ENCODE results near the gene PTPRF.

PTPRF gene

GRCh38 chr1:43587001-43587400 is 56.3 kb downstream of the PTPRF start:
- H3K36me3 ChIP-seq (ENCODE audit: control insufficient read depth in 4 of 4, insufficient read depth in 4 of 4, low read length in 3 of 4): no peaks in the 10 kb centered on the region
- ChIA-PET POLR2A (no interaction called here), CTCF (interaction anchor here (1.4 kb wide), 1 partner anchor 14 kb away, joined by 4 read pairs; no protein-coding TSS in a partner anchor)
- DNase-seq: no peak
- WGBS (ENCODE audit: insufficient coverage): 94% methylated on average over 2 of the region's 2 CpGs
- H3K4me1 ChIP-seq (ENCODE audit: control extremely low read depth in 1 of 4, control insufficient read depth in 4 of 4, insufficient read depth in 4 of 4, low read length in 3 of 4): no peaks in the 10 kb centered on the region
- H3K9me3 ChIP-seq (ENCODE audit: control extremely low read depth in 1 of 5, control insufficient read depth in 4 of 5, insufficient read depth in 2 of 5, low read depth in 1 of 5, low read length in 4 of 5): no peaks in the 10 kb centered on the region
- no peak overlapping the region for H3K27ac ChIP-seq (ENCODE audit: insufficient read depth in 1 of 2, low read depth in 1 of 2, low read length in 2 of 2, poor library complexity in 1 of 2, severe bottlenecking in 2 of 2)
- H3K27me3 ChIP-seq (replicated peaks in 2 of 5; ENCODE audit: control insufficient read depth in 4 of 5, insufficient read depth in 5 of 5, low read length in 4 of 5): no peaks in the 10 kb centered on the region
- H3K4me3 ChIP-seq (ENCODE audit: control insufficient read depth in 1 of 7, extremely low read depth in 1 of 7, insufficient read depth in 4 of 7, low read depth in 2 of 7, low read length in 6 of 7): no peak overlapping the region

GRCh38 chr1:43587594-43587993 is 56.9 kb downstream of the PTPRF start:
- 100% methylated on average over 9 of the region's 9 CpGs for WGBS (ENCODE audit: insufficient coverage)
- no peak overlapping the region for H3K27ac ChIP-seq (ENCODE audit: insufficient read depth in 1 of 2, low read depth in 1 of 2, low read length in 2 of 2, poor library complexity in 1 of 2, severe bottlenecking in 2 of 2)
- no peak for DNase-seq
- ChIA-PET POLR2A (no interaction called here), CTCF (interaction anchor here (1.4 kb wide), 1 partner anchor 15 kb away, joined by 4 read pairs; no protein-coding TSS in a partner anchor)
- H3K27me3 ChIP-seq (replicated peaks in 2 of 5; ENCODE audit: control insufficient read depth in 4 of 5, insufficient read depth in 5 of 5, low read length in 4 of 5): no peaks in the 10 kb centered on the region
- no peak overlapping the region for H3K4me3 ChIP-seq (ENCODE audit: control insufficient read depth in 1 of 7, extremely low read depth in 1 of 7, insufficient read depth in 4 of 7, low read depth in 2 of 7, low read length in 6 of 7)
- no peaks in the 10 kb centered on the region for H3K36me3 ChIP-seq (ENCODE audit: control insufficient read depth in 4 of 4, insufficient read depth in 4 of 4, low read length in 3 of 4)
- no peaks in the 10 kb centered on the region for H3K9me3 ChIP-seq (ENCODE audit: control extremely low read depth in 1 of 5, control insufficient read depth in 4 of 5, insufficient read depth in 2 of 5, low read depth in 1 of 5, low read length in 4 of 5)
- H3K4me1 ChIP-seq (ENCODE audit: control extremely low read depth in 1 of 4, control insufficient read depth in 4 of 4, insufficient read depth in 4 of 4, low read length in 3 of 4): no peaks in the 10 kb centered on the region

- no peak for DNase-seq
- Histone ChIP-seq H3K9me3 (ENCODE audit: control extremely low read depth in 1 of 5, control insufficient read depth in 4 of 5, insufficient read depth in 2 of 5, low read depth in 1 of 5, low read length in 4 of 5) (no peaks in the 10 kb centered on the region), H3K4me1 (ENCODE audit: control extremely low read depth in 1 of 4, control insufficient read depth in 4 of 4, insufficient read depth in 4 of 4, low read length in 3 of 4) (no peaks in the 10 kb centered on the region), H3K4me3 (ENCODE audit: control insufficient read depth in 1 of 7, extremely low read depth in 1 of 7, insufficient read depth in 4 of 7, low read depth in 2 of 7, low read length in 6 of 7) (no peak overlapping the region), H3K27ac (ENCODE audit: insufficient read depth in 1 of 2, low read depth in 1 of 2, low read length in 2 of 2, poor library complexity in 1 of 2, severe bottlenecking in 2 of 2) (no peak overlapping the region), H3K27me3 (replicated peaks in 2 of 5; ENCODE audit: control insufficient read depth in 4 of 5, insufficient read depth in 5 of 5, low read length in 4 of 5) (no peaks in the 10 kb centered on the region), H3K36me3 (ENCODE audit: control insufficient read depth in 4 of 4, insufficient read depth in 4 of 4, low read length in 3 of 4) (no peaks in the 10 kb centered on the region)
- ChIA-PET CTCF (no interaction called here), POLR2A (no interaction called here)
- 97% methylated on average over 15 of the region's 18 CpGs for WGBS (ENCODE audit: insufficient coverage)
Measured at GRCh38 chr1:43588592-43588991, 57.9 kb downstream of the PTPRF start.

GRCh38 chr1:43590388-43590925 is 59.8 kb downstream of the PTPRF start:
- ChIA-PET CTCF (no interaction called here), POLR2A (no interaction called here)
- Histone ChIP-seq H3K27ac (ENCODE audit: insufficient read depth in 1 of 2, low read depth in 1 of 2, low read length in 2 of 2, poor library complexity in 1 of 2, severe bottlenecking in 2 of 2) (no peak overlapping the region), H3K4me3 (ENCODE audit: control insufficient read depth in 1 of 7, extremely low read depth in 1 of 7, insufficient read depth in 4 of 7, low read depth in 2 of 7, low read length in 6 of 7) (no peak overlapping the region), H3K36me3 (ENCODE audit: control insufficient read depth in 4 of 4, insufficient read depth in 4 of 4, low read length in 3 of 4) (no peaks in the 10 kb centered on the region), H3K4me1 (ENCODE audit: control extremely low read depth in 1 of 4, control insufficient read depth in 4 of 4, insufficient read depth in 4 of 4, low read length in 3 of 4) (no peaks in the 10 kb centered on the region), H3K9me3 (ENCODE audit: control extremely low read depth in 1 of 5, control insufficient read depth in 4 of 5, insufficient read depth in 2 of 5, low read depth in 1 of 5, low read length in 4 of 5) (no peaks in the 10 kb centered on the region), H3K27me3 (replicated peaks in 2 of 5; ENCODE audit: control insufficient read depth in 4 of 5, insufficient read depth in 5 of 5, low read length in 4 of 5) (no peaks in the 10 kb centered on the region)
- 100% methylated on average over 1 of the region's 1 CpG for WGBS (ENCODE audit: insufficient coverage)
- DNase-seq: no peak

GRCh38 chr1:43591181-43591580 is 60.5 kb downstream of the PTPRF start:
- DNase-seq: no peak
- Histone ChIP-seq H3K4me3 (ENCODE audit: control insufficient read depth in 1 of 7, extremely low read depth in 1 of 7, insufficient read depth in 4 of 7, low read depth in 2 of 7, low read length in 6 of 7) (no peak overlapping the region), H3K4me1 (ENCODE audit: control extremely low read depth in 1 of 4, control insufficient read depth in 4 of 4, insufficient read depth in 4 of 4, low read length in 3 of 4) (no peaks in the 10 kb centered on the region), H3K27me3 (replicated peaks in 2 of 5; ENCODE audit: control insufficient read depth in 4 of 5, insufficient read depth in 5 of 5, low read length in 4 of 5) (peaks cover 0 to 2% (median 0%) of the 10 kb centered on the region in 5 experiments), H3K9me3 (ENCODE audit: control extremely low read depth in 1 of 5, control insufficient read depth in 4 of 5, insufficient read depth in 2 of 5, low read depth in 1 of 5, low read length in 4 of 5) (no peaks in the 10 kb centered on the region), H3K27ac (ENCODE audit: insufficient read depth in 1 of 2, low read depth in 1 of 2, low read length in 2 of 2, poor library complexity in 1 of 2, severe bottlenecking in 2 of 2) (no peak overlapping the region), H3K36me3 (ENCODE audit: control insufficient read depth in 4 of 4, insufficient read depth in 4 of 4, low read length in 3 of 4) (no peaks in the 10 kb centered on the region)
- 98% methylated on average over 37 of the region's 39 CpGs for WGBS (ENCODE audit: insufficient coverage)
- ChIA-PET POLR2A (no interaction called here), CTCF (no interaction called here)

GRCh38 chr1:43592051-43592665 is 61.5 kb downstream of the PTPRF start:
- POLR2A ChIA-PET: no interaction called here

GRCh38 chr1:43592974-43593683 is 62.4 kb downstream of the PTPRF start:
- DNase-seq: no peak
- Histone ChIP-seq H3K4me1 (ENCODE audit: control extremely low read depth in 1 of 4, control insufficient read depth in 4 of 4, insufficient read depth in 4 of 4, low read length in 3 of 4) (no peaks in the 10 kb centered on the region), H3K27me3 (replicated peaks in 2 of 5; ENCODE audit: control insufficient read depth in 4 of 5, insufficient read depth in 5 of 5, low read length in 4 of 5) (peaks cover 0 to 2% (median 0%) of the 10 kb centered on the region in 5 experiments), H3K9me3 (ENCODE audit: control extremely low read depth in 1 of 5, control insufficient read depth in 4 of 5, insufficient read depth in 2 of 5, low read depth in 1 of 5, low read length in 4 of 5) (no peaks in the 10 kb centered on the region), H3K36me3 (ENCODE audit: control insufficient read depth in 4 of 4, insufficient read depth in 4 of 4, low read length in 3 of 4) (no peaks in the 10 kb centered on the region), H3K4me3 (ENCODE audit: control insufficient read depth in 1 of 7, extremely low read depth in 1 of 7, insufficient read depth in 4 of 7, low read depth in 2 of 7, low read length in 6 of 7) (no peak overlapping the region), H3K27ac (ENCODE audit: insufficient read depth in 1 of 2, low read depth in 1 of 2, low read length in 2 of 2, poor library complexity in 1 of 2, severe bottlenecking in 2 of 2) (no peak overlapping the region)
- 98% methylated on average over 13 of the region's 16 CpGs for WGBS (ENCODE audit: insufficient coverage)
- ChIA-PET POLR2A (no interaction called here), CTCF (no interaction called here)

More at GRCh38 chr1:43592051-43592665, 61.5 kb downstream of the PTPRF start:
- Histone ChIP-seq H3K4me1 (ENCODE audit: control extremely low read depth in 1 of 4, control insufficient read depth in 4 of 4, insufficient read depth in 4 of 4, low read length in 3 of 4) (no peaks in the 10 kb centered on the region), H3K27ac (ENCODE audit: insufficient read depth in 1 of 2, low read depth in 1 of 2, low read length in 2 of 2, poor library complexity in 1 of 2, severe bottlenecking in 2 of 2) (no peak overlapping the region), H3K36me3 (ENCODE audit: control insufficient read depth in 4 of 4, insufficient read depth in 4 of 4, low read length in 3 of 4) (no peaks in the 10 kb centered on the region), H3K27me3 (replicated peaks in 2 of 5; ENCODE audit: control insufficient read depth in 4 of 5, insufficient read depth in 5 of 5, low read length in 4 of 5) (peaks cover 0 to 2% (median 0%) of the 10 kb centered on the region in 5 experiments), H3K4me3 (ENCODE audit: control insufficient read depth in 1 of 7, extremely low read depth in 1 of 7, insufficient read depth in 4 of 7, low read depth in 2 of 7, low read length in 6 of 7) (no peak overlapping the region), H3K9me3 (ENCODE audit: control extremely low read depth in 1 of 5, control insufficient read depth in 4 of 5, insufficient read depth in 2 of 5, low read depth in 1 of 5, low read length in 4 of 5) (no peaks in the 10 kb centered on the region)
- 99% methylated on average over 10 of the region's 11 CpGs for WGBS (ENCODE audit: insufficient coverage)
- CTCF ChIA-PET: no interaction called here
- no peak for DNase-seq

All from common myeloid progenitor, CD34-positive (primary cell).